Body of pancreas (tissue), 4 donors: ENCODE data around the gene VEGFB. TPM values are rescaled to one million over a fixed set of nuclear protein-coding genes. Genes with fewer than 3 reads are reported as not detected.
A peak's percentile ranks its signal among the peaks of the same experiment; 100 is the strongest.

Experiments
- ATAC-seq: fragments of 150-250 bp; one replicate; pipeline ENCODE4 v1.9.1; 2016
- DNase-seq, 4 donors: peaks; one replicate each; pipeline ENCODE4 v3.0.0-alpha.2; 2019
- H3K27ac ChIP-seq, 4 donors: fragments of 200-600 bp; sonication (generic); 1 replicate in 3 of 4; 2 replicates in 1 of 4; pipeline versions ENCODE4 v1.5.1 to v1.6.1; 2016 to 2019; ENCODE audit warnings: mild to moderate bottlenecking in 1 of 4, mixed read lengths in 1 of 4, moderate library complexity in 1 of 4
- H3K27me3 ChIP-seq, 2 donors: fragments of 200-600 bp; sonication (generic); one replicate each; pipeline ENCODE4 v1.6.0; 2016; ENCODE audit warnings: mild to moderate bottlenecking in 1 of 2
- H3K36me3 ChIP-seq, 2 donors: fragments of 200-600 bp; sonication (generic); replicated peaks in 1 of 2; 2 replicates each; pipeline ENCODE4 v1.5.1; 2016; ENCODE audit warnings: low read depth in 2 of 2; ENCODE audit not compliant: insufficient read depth in 1 of 2
- H3K4me1 ChIP-seq: fragments of 200-600 bp; sonication (generic); one replicate; pipeline ENCODE4 v1.6.0; 2016
- H3K4me3 ChIP-seq, 2 donors: fragments of 200-600 bp; sonication (generic); 1 replicate in 1 of 2; 2 replicates in 1 of 2; pipeline ENCODE4 v1.5.1; 2016 to 2019
- H3K9me3 ChIP-seq, 3 donors: fragments of 200-600 bp; sonication (generic); 1 replicate in 2 of 3; 2 replicates in 1 of 3; pipeline ENCODE4 v1.5.1; 2016
- CTCF ChIP-seq, 7 experiments: fragments of 450-650 bp in 4 of 7; fragments of 200-600 bp in 3 of 7; sonication (generic) in 3 of 7; IDR thresholded peaks; one replicate each; pipeline ENCODE4 v1.5.1; 2016 to 2019; ENCODE audit warnings: antibody characterized with exemption in 7 of 7
- POLR2A ChIP-seq, 3 donors: fragments of 450-650 bp; IDR thresholded peaks; one replicate each; pipeline ENCODE4 v1.6.1; 2016; ENCODE audit warnings: antibody characterized with exemption in 3 of 3, mild to moderate bottlenecking in 2 of 3
- WGBS, 2 donors: methylation state at CpG; one replicate each; pipeline ENCODE4 v1.1.5; 2017; 5-methylcytosine and 5-hydroxymethylcytosine counted together
- intact Hi-C: fragments of 100-400 bp; cut with DNase I; formaldehyde crosslinking; loops from one replicate; pipeline ENCODE4 v1.15.1; 2023
- total RNA-seq, 2 donors: library from RNA; depleted of rRNA; stranded (reverse); fragments of >200 nt; gene quantifications; one replicate each; pipeline ENCODE4 v1.1.0, GENCODE V29; 2016

The VEGFB gene
- total RNA-seq, 2 donors from 2014 or later: 32.4 to 108 TPM

GRCh38 chr11:64241491-64242374, 7.3 kb downstream of the VEGFB start:
- no peaks in the 10 kb centered on the region for H3K9me3 ChIP-seq
- DNase-seq: peak; percentile 60 to 100 (median 81)
- no peaks in the 10 kb centered on the region for H3K36me3 ChIP-seq
- no peak for TF ChIP-seq CTCF (IDR thresholded peaks at IDR 0.05)
- peak; percentile 35 to 59 (median 53) for TF ChIP-seq POLR2A (IDR thresholded peaks at IDR 0.05)
- ATAC-seq: no peak
- peak overlapping the region; percentile 78 to 85 for H3K4me3 ChIP-seq
- H3K4me1 ChIP-seq: peaks cover 71% of the 10 kb centered on the region
- whole genome bisulfite sequencing, 2 donors: 0 to 1% methylated on average over 12 to 63 of the region's 63 CpGs
- no peaks in the 10 kb centered on the region for H3K27me3 ChIP-seq
- H3K27ac ChIP-seq: peak overlapping the region; percentile 98 to 100 (median 100)
- intact Hi-C loops: no loop called here

GRCh38 chr11:64243236-64243854, 9.0 kb downstream of the VEGFB start:
- Histone ChIP-seq H3K36me3 (no peaks in the 10 kb centered on the region), H3K27ac (peak overlapping the region; percentile 98 to 100 (median 100)), H3K27me3 (no peaks in the 10 kb centered on the region), H3K9me3 (no peaks in the 10 kb centered on the region), H3K4me1 (peaks cover 67% of the 10 kb centered on the region), H3K4me3 (no peak overlapping the region)
- intact Hi-C loops: no loop called here
- no peak for DNase-seq
- ATAC-seq: no peak
- 74 to 75% methylated on average over 8 of the region's 8 CpGs for WGBS, 2 donors
- TF ChIP-seq POLR2A (IDR thresholded peaks at IDR 0.05): no peak
- TF ChIP-seq CTCF (IDR thresholded peaks at IDR 0.05): no peak

DNA sequence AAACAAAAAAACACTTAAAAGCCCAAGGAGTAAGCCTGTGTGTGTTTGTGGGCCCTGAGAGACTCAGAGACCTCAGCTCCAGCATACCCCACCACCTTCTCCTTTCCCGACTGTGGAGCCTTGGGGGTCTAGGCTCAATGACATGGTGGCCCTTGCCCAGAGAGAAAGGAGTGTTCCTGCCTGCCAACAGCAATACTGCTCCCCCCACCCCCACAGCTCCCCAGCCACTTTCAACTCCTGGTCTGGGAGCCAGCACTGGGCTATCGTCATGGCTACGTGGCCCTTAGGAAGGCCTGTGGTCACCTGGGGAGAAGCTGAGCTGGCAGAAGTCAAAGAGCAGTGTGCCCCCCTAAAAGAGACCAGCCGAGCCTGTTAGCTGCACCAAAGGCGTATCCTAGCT, 9.7 kb downstream of the VEGFB start:
- H3K9me3 ChIP-seq: no peaks in the 10 kb centered on the region
- DNase-seq: no peak
- H3K27ac ChIP-seq: peak overlapping the region in 3 of 4 donors; percentile 91 to 100 (median 94)
- no peaks in the 10 kb centered on the region for H3K36me3 ChIP-seq
- intact Hi-C loops: no loop called here
- H3K27me3 ChIP-seq: no peaks in the 10 kb centered on the region
- TF ChIP-seq POLR2A (IDR thresholded peaks at IDR 0.05) (no peak), CTCF (IDR thresholded peaks at IDR 0.05) (no peak)
- WGBS, 2 donors: 33 to 38% methylated on average over 5 of the region's 5 CpGs
- no peak overlapping the region for H3K4me3 ChIP-seq
- ATAC-seq: no peak
- H3K4me1 ChIP-seq: peaks cover 60% of the 10 kb centered on the region

- WGBS, 2 donors: 0 to 5% methylated on average over 2 to 6 of the region's 6 CpGs
- peak overlapping the region; percentile 91 to 94 (median 92) for H3K27ac ChIP-seq
- H3K36me3 ChIP-seq: no peaks in the 10 kb centered on the region
- H3K4me1 ChIP-seq: peaks cover 51% of the 10 kb centered on the region
- H3K9me3 ChIP-seq: no peaks in the 10 kb centered on the region
- no peak overlapping the region for H3K4me3 ChIP-seq
- intact Hi-C loops: no loop called here
- no peak for DNase-seq
- TF ChIP-seq CTCF (IDR thresholded peaks at IDR 0.05) (no peak), POLR2A (IDR thresholded peaks at IDR 0.05) (no peak)
- H3K27me3 ChIP-seq: no peaks in the 10 kb centered on the region
- no peak for ATAC-seq
Measured at GRCh38 chr11:64244966-64245365, 10.6 kb downstream of the VEGFB start.
